GM03348 (cell line): ENCODE results near the gene MRPL49.
A peak's percentile ranks its signal among the peaks of the same experiment; 100 is the strongest.
"Not testable (repeated sequence)": the region's sequence is repeated elsewhere in the genome, so short reads cannot be mapped to it uniquely, and the experiment has no call there.

Experiments
- DNase-seq: peaks from one replicate; pipeline ENCODE4 v3.0.0; 2012; ENCODE audit warnings: low spot score

The MRPL49 gene

DNA sequence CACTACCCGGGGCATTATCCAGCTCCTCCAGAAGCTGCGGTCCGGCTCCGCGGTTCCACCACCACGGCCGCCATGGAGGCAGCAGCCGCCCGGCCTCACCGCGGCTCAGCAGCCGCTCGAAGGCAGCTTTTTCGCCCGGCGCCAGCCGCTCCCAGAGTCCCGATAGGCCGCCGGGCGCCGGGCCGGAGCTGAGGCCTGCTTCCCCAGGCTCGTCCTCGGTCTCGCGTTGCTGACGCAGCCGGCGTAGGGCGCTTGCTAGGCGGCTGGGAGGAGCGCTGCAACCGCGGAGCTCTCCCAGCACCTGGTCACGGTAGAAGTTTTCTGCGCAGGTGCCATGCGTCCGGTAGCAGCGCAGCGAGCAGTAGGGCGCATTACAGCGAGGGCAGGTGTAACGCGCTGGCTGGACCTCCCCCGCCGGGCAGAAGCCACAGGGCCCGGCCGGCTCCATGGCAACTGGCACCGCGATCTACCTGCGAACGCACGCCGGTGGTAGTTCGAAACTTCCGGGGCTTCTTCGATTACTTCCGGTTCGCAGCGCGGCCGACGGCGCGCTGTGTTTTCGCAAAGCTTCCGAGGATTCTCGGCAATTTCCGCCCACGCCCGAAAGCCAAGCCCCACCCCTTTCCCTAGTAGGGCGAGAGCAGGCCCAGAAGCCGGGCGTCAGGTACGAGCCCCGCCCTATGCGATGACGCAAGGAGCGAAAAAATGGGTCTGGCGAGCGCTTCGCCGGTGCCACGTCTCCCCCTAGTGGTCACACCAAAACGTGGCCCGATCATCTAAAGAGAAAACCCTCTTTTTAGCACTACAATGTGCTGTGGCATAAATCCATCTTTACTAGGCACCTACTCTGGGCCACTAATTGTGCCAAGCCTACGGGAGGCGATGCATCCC is 4.7 kb upstream of the MRPL49 start, which contains the start of gene ZNHIT2:
Gene ZNHIT2, minus strand, starts transcription at position 496 of the 891 bp plus-strand sequence. Its CDS starts 48 bp downstream, at position 448.
- peak; percentile 97 for DNase-seq

DNA sequence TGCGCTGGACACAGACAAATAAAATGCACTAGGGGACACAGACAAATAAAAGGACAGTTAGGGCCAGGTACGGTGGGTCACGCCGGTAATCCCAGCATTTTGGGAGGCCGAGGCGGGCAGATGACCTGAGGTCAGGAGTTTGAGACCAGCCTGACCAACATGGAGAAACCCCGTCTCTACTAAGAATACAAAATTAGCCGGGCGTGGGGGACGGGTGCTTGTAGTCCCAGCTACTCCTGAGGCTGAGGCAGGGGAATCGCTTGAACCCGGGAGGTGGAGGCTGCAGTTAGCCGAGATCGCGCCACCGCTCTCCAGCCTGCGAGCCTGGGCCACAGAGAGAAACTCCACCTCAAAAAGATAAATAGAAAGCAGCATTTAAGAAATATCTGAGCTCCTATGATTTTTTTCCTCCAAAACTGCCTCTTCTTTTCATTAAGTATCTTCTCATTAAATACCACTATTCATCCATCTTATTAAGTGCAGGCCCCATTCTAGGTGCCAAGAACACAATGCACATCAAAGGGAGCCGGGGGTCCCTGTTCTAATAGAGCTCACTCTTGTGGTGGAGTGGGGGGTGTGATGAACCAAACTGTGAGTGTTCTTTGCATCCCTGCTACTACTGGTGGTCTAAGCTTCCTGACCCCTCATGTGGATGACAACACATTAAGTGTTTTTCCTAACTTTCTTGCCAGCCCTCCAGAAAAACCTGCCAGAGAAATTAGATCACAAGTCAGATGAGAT is 3.9 kb upstream of the MRPL49 start:
- no peak for DNase-seq

DNA sequence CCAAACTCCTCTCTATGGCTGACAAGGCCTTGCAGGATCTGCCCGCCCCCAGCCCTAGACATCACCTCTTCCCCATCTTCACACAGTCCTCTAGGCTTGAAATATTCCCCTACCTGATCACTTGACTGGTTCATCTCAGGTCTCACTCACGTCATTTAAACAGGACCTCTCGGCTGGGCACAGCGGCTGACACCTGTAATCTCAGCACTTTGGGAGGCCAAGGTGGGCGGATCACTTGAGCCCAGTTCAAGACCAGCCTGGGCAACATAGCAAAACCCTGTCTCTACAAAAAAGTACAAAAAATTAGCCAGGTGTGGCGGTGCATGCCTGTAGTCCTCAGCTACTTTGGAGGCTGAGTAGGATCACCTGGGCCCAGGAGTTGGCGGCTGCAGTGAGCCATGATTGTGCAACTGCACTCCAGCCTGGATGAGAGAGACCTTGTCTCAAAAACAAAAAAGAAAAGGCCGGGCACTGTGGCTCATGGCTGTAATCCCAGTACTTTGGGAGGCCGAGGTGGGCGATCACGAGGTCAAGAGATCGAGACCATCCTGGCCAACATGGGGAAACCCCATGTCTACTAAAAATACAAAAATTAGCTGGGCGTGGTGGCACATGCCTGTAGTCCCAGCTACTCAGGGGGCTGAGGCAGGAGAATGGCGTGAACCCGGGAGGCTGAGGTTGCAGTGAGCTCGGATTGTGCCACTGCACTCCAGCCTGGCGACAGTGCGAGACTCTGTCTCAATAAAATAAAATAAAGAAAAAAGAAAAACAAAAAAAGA is 3.0 kb upstream of the MRPL49 start:
- DNase-seq = not testable (repeated sequence)

DNA sequence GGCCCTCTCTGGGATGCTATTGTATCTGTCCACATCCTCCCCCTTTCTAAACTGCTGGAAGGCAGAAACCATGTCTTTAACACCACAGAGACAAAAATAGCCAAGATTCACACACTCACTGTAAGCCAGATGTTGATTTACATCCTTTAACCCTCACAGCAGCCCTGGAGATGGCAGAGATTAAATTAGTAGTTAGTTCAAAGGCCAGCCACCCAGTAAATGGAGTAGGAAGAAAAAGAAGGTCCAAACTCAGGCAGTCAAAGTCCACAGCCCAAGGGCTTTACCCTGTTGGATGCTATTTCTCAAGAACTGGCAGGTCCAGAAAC is 2.5 kb upstream of the MRPL49 start:
- DNase-seq = no peak

DNA sequence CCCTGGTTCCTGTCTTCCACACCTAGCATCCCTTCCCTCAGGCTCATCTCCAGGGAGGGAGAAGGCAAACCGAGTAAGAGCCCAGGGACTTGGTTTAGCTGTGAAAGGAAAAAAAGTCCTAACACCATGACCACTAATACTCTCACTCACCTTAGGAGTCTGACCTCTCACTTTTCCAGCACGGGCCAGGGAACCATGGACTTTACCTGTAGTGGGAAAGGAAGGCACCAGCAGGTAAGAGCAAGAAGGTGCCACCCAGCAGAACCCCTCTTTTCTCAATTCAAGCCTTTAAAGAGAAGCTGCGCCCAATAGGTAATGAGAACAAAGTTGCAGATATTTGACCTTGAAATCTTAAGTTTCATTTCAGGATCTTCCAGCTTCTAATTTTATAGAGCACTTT is 1.3 kb upstream of the MRPL49 start:
- no peak for DNase-seq

DNA sequence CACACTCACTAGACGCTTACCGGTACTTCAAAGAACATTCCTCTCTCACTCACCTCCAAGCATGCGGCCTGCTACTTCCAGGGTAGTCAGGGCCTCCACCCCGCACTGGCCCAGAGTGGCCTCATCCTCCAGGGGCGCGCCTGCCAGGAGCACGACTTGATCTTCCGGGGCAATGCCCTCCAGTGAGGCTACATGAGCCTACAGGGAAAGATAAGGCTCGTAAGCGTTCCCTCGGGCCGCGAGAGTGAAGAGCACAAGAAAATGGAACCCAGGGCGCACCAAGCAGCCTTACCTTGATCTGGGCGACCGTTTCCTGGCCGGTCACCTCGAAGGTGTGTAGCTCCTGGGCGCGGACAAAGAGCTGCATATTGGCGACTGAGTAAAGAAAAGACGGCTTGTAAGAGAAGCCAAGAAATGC is 665 bp upstream of the MRPL49 start:
- DNase-seq = no peak

DNA sequence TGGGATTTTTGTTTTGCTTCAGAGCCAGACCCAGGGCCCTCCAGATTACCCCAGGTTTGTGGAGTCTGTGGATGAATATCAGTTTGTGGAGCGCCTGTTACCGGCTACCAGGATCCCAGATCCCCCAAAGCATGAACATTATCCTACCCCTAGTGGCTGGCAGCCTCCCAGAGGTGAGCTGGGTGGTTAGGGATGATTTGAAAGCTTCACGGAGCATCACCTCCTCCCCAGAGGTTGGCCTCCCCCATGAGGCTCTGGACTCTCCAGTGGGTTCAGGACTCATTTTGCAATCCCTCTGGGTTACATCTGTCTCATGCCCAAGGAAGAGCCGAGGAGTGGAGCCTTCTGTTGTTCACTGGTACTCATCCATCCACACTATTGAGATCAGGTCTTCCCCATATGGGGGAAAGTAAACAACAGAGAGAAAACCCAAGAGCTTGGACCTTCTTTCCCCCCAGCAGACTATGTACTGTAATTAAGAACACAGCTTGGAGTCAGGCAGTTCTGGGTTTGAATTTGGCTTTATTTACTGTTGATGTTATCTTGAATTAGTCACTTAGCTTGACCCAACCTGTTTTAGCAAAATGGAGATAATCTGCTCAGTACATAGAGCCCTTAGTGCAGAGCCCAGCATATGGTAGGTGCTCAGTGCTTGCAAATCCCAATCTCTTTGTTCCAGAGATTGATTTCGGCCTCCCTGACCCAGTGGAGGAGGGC is 2.5 kb downstream of the MRPL49 start:
- DNase-seq = no peak

DNA sequence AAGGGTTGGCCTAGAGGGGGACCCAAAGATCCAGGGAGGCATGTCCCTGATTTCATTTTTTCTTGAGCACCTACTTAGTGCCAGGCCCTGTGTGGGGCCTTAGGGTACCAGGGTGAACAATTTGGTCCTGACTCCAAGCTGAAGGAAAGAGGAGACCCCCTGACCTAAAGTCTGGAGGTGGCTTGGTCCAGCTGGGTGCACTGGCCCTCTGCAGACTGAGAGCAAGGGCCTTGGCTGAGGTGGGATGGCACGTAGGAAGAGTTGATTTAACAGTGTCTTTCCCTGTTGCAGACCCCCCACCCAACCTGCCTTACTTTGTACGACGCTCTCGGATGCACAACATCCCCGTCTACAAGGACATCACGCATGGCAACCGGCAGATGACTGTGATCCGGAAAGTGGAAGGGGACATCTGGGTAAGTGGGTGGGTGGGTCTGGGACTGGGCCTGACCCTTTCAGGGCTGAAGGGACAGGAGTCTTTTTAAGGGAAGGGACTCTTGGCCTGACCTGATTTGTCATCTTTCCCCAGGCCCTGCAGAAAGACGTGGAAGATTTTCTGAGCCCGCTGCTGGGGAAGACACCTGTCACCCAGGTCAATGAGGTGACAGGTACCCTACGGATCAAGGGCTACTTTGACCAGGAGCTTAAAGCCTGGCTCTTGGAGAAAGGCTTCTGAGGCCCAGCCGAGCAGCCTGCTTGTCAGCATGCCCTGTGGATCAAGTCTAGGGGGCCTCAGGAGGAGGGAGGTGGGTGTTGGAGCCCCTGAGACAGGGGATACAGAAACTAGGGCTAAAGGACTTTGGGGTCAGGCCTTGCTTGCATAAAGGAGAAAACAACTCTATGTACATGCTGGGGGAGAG is 3.3 kb downstream of the MRPL49 start:
- DNase-seq = no peak

DNA sequence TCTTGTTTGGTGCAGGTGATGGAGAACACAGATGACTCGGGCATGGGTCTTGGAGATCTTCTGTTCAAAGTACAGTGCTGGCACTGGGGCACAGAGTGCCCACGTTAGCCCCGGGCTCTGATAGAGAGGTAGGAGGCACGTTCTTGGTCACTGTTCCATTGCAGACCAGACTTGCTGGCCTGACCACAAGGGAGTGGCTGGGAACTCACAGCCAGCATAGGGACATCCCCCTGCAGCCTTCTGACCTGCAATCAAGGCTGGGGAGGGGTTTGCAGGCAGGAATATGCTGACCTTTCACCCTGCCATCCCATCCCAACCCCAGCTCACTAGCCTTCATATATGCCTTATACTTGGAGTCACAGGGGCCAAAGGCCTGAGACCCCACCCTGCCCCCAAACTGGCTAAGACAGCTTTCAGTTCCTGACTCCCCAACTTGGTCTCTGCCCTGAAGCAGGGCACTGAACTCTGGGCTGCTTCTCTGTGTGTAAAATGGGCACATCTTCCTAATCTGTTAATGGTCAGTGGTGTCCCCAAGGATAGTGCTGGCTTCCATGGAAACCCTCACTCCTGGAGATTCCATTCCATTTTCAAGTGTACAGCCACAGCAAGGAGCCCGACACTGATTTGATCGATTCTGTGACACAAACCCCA is 4.6 kb downstream of the MRPL49 start:
- DNase-seq = no peak

DNA sequence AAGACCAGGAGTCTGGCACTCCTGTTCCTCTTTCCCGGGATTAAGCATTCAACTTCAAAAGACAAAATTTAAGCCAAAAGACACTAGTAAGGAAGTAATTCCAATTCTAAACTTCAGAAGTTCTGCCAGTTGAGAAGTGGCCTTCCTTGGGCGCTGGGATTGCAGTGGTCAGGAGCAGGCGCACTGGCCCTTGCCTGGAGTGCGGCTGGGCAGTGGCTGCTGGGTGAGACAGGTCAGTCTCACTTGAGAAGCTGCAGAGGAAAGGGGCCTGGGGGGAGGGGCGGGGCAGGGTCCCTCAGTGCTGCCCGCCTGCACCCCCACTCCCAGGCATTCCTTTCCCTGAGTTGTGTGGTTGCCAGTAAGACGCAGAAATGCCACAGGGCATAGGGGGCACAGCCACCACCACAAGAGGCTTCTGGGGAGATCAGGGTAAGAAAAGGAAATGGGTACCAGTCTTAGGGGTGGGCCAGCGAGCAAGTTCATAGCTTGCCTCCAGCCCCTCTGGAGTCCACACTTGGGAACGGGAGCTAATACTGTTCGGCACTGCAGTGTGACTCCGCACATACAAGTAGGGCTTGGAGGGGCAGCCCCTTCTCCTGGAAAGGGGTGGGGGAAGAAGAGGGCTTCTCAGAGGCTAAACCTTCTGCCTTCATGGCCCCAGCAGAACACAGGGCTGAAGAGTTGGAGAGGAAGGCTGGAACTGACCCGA is 5.5 kb downstream of the MRPL49 start:
- no peak for DNase-seq

DNA sequence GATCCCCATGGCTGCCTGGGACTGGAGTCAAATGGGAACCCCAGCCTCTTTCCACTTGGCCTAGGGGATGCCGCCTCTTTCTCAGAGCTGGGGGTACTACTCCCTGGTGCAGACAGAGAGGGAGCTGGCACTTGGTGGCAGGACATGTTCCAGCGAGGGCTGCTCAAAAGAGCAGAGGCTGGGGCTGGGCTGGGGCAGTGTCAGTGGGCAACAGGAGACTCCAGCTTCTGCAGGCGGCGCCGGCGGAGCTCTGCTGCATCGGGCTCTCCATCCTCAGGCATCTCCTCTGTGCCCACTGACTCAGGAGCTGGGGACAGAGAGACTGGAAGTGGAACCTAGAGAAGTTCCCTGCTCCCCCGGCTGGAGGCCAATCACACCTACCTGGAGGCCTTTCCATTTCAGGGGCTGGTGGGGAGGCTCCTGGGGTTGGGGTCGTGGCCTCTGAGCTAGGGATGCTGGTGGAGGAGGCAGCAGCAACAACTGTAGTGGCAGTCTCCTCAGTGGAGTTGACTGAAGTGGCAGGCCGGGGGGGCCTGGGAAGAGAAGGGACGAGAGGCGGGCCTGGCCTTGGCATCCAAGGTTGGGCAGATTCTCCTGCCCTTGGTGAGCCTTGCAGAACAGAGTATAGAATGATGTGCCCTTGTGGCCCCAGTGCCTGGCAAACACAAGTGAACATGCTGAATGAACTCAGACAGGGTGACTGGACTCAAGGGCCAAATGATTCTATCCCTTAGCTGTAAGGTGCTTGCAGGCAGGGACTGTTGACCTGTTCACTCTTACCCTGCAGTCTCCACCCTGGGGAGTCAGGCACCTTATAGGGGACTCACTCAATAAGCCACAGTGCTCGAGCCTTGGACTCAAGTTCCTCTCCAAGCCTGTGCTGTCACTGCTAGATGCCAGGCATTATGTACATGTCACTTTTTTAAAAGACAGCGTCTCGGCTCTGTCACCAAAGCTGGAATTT is 6.3 kb downstream of the MRPL49 start:
- no peak for DNase-seq

DNA sequence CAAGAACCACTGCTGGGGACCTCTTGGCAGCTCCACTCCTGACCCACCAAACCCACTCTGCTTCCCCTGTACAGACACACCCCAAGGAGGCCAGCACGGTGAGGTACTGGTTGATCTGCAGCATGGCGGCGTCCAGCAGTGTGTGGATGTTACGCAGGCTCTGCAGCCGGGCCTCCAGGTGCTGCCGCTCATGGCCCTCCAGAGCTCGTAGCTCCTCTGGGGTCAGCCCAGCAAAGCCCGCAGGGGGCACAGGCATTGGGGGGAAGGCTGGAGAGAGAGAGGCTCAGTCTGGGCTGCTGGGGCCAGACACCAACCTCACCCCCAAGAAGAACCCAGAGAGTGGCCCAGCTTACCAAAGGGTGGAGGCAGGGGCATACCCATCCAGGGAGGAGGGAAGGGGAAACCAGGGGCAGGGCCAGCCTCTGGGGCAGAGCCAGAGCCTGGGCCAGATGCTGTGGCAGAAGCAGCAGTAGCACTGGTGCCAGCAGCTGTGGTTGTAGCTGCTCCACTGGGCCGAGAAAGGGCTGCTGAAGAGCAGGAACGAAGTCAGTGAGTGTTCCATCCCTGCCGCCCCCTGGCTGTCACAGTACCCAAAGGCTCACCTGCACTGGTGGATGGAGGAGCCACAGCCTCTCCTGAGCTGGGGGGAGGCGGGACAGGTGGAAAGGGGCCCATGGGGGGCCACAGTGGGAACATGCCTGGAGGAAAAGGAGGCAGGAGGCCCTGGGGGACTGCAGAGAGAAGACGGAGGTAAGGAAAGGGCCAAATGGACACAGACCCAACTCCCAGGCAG is 7.7 kb downstream of the MRPL49 start:
- DNase-seq = no peak

DNA sequence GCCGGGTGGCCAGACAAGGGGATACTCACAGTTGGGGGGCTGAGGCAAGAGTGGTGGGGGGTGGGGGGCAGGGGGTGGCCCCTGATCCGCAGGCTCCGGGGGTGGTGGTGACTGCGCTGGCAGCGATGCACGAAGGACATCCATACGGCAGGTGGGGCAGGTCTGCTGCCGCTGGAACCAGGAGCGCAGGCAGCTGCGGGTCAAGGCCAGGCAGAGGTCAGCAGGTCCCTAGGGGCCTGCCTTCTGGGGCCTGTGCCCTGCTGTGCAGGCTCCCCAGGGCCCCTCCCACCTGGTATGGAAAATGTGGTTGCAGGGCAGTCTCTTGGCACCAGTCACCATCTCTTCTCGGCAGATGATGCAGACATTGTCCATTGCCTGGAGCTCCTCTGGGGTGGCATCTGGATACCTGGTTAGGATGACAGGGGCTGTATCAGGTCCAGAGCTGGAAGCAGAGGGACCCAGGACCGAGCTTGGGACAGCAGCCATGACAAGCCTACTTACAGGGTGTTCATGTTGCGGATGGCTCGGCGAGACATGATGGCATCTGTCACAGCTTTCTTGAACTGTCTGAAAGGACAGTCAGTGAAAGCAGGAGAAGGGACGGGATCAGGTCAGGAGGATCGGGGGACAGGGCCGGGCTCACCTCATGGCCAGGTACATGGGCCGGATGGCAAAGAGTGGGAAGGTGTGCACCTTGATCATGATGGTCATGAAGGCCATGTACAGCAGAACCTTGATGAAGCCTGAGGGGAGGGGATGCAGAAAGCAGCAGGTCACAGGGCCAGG is 8.7 kb downstream of the MRPL49 start:
- DNase-seq = no peak

DNA sequence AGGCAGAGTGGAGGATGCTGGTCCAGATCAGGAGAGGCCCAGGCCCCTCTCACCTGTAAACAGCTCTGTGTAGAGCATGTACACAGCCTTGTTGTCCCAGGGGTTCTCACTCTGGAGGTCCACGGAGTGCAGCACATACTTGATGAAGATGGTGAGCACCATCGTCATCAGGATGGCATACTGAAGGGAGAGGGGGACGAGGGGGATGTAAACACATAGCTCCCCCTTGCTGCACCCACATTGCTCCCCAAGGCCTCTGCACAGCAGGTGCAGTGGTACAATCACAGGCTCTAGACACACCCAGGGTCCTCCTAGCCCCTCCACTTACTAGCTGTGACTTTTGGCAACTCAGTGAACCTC is 9.3 kb downstream of the MRPL49 start:
- DNase-seq = no peak

DNA sequence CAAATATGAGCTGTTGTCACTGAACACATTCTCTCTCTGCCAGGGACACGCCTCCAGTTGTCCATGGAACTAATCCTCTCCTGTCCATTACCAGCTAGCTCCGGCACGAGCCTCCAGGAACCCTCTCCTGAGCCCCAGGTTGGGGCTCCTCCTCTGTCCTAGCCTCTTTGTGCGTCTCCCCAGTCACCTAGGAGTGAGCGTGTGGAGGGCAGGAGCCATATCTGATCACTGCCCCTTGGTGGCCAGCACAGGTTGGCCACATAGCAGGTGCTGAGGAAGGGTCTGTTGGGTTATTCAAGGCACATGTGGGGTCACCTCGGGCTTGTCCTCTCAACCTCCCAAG is 9.7 kb downstream of the MRPL49 start:
- no peak for DNase-seq

DNA sequence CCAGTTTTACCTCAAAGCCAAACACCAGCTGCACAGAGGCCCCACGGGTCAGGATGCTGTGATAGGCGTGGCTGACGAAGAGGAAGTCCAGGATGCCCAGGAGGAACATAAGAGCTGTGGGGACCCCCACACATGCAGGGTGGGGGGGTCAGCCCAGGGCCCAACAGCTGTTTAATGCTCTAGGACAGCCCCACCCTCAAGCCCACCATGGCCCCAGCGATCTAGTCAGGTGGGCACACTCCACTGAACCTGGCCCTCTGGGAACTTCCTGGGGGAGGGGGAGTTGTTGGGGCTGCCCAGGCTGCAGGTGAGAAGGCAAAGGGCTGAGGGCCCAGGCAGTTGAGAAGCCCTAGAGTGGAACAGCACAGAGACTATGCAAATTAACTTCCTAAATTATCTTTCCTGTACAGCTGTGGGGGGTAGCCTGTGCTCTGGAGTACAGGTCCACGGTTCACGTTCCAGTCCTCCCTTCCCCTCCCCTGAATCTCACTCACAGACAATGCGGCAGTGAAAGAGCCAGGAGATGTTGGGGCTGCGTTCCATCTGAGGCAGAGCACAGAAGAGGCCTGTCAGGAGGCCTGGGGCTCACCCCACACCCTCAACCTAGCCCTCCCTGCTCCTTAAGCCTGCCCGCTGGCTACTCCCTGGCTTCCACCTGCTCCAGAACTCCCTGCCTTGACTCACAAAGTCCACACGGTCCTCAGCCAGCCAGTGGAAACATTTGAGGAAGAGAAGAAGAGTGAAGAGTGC is 10.3 kb downstream of the MRPL49 start:
- DNase-seq = no peak
